Measurements from ENCODE around the gene PCDH9.

GRCh38 chr13:66860878-66861417, 369.2 kb downstream of the PCDH9 start:
- TF ChIP-seq CTCF (IDR thresholded peaks at IDR 0.05; ENCODE audit: low read depth, low read length) = no peak
- TF ChIP-seq POLR2A (IDR thresholded peaks at IDR 0.05; ENCODE audit: extremely low read depth, insufficient read length) = no peak
- no peak for TF ChIP-seq MAX (IDR thresholded peaks at IDR 0.05; ENCODE audit: low read depth, low read length)
- TF ChIP-seq MYC (IDR thresholded peaks at IDR 0.05; ENCODE audit: low read depth, low read length) = no peak
